PFSK-1 (cell line): ENCODE results near the gene MAML1.

Experiments used
- FOXP2 ChIP-seq: optimal IDR thresholded peaks from 2 replicates; pipeline ENCODE3; 2011; ENCODE audit warnings: borderline replicate concordance, control low read depth, inconsistent platforms; ENCODE audit not compliant: insufficient read depth; ENCODE audit errors: extremely low read length, extremely low read depth
- POLR2AphosphoS5 ChIP-seq: IDR thresholded peaks from 2 replicates; pipeline ENCODE4 v1.6.1; 2012; ENCODE audit warnings: low read depth, mild to moderate bottlenecking, control low read depth, low read length, moderate library complexity
- REST ChIP-seq, 2 experiments: IDR thresholded peaks; 2 replicates each; pipeline versions ENCODE4 v1.6.1 to v1.8.0; 2011 to 2012; ENCODE audit warnings: low read depth in 2 of 2, low read length in 2 of 2, control low read depth in 1 of 2, inconsistent platforms in 1 of 2, mild to moderate bottlenecking in 1 of 2, moderate library complexity in 1 of 2; ENCODE audit not compliant: insufficient read depth in 1 of 2
- SIN3A ChIP-seq: IDR thresholded peaks from 2 replicates; pipeline ENCODE4 v1.6.1; 2012; ENCODE audit warnings: mild to moderate bottlenecking, low read length, moderate library complexity, borderline replicate concordance; ENCODE audit not compliant: insufficient read depth
- TAF1 ChIP-seq: IDR thresholded peaks from 2 replicates; pipeline ENCODE4 v1.6.1; 2012; ENCODE audit warnings: low read length, control low read depth, borderline replicate concordance; ENCODE audit not compliant: insufficient read depth

The MAML1 gene

DNA sequence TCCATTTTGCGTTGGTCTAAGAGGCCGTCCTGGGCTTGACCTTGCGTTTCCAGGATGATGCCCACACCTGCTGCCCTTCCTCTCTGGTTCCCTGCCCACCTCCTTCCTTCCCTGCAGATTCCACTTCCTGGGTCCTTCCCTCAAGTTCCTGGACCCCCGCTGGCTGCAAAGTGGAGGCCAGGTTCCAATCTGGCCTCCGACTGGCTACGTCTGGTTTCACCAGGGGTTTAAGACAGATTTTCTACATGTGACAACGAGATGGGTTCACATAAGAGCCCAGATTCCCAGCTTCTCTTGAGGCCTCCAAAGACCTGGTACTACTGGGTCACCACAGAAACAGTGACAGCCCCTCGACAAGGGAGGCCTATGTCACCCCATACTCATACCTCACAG, 71.9 kb downstream of the MAML1 start:
- no peak for TF ChIP-seq TAF1

DNA sequence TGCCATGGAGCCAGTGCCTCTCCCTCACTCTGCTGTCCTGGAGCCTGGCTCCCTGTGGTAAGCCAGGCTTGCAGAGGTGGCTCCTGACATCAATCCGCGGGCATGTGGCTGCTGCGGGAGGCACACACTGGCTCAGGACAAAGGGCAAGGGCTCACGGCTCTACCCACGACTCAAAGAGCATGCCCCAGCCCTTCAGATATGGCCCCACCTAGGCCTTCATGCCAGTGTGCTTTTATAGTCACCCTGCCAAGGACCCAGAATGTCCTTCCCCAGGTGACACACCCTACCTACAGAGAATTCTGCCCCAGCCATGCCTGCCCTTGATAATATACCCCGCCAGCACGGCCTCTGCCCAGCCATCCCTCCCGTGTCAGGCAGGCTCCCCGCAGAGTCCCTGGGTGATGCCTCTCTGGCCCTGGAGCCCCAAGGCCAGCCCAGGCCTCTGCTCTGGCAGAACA, 72.5 kb downstream of the MAML1 start:
- TF ChIP-seq POLR2AphosphoS5, result no peak
- TF ChIP-seq FOXP2, result no peak

DNA sequence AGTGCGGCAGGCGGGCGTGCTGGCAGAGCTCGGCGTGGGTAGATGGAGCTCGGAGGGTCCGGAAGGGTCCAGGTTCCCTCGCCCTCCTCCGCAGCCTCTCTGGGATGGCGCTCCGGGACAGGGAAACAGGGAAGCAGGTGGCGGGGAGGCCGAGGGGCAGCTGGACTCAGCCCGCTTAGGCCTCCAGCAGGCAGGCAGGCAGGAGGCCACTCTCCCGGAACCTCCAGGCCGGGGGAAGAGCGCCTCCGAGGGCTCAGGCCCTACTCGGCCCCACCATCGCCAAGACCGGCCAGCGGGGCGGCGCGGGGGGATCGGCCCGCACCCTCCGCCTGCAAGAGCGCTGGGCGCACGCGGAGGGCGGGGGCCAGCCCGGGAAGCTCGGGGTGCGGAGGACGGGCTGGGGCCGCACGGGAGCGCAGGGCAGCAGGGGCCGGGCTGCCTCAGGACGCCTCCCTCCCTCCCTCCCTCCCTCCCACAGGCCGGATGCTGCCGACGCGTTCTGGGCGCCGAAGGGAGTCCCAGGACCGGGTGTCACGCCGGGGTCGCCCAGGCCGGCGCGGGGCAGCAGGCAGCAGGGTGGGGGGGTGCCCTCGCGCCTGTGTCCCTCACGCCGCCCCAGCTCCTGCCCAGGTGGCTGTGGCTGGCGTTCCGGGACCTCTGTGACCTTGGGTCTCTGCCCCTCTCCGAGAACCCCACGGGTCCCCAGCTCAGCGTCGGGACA, 73.1 kb downstream of the MAML1 start:
- TF ChIP-seq POLR2AphosphoS5, result no peak
- no peak for TF ChIP-seq SIN3A
- TF ChIP-seq TAF1, result no peak
- TF ChIP-seq FOXP2, result no peak
- TF ChIP-seq REST (IDR thresholded peaks at IDR 0.05; ENCODE audit: insufficient read depth in 1 of 2, low read depth in 2 of 2, low read length in 2 of 2), result no peak

- no peak for TF ChIP-seq SIN3A
- TF ChIP-seq REST (IDR thresholded peaks at IDR 0.05; ENCODE audit: insufficient read depth in 1 of 2, low read depth in 2 of 2, low read length in 2 of 2), result peak in 1 of 2 experiments; percentile 51; a peak in 1 of 4 replicates
- TF ChIP-seq TAF1, result peak; percentile 83
Measured at GRCh38 chr5:179806250-179807048, 73.8 kb downstream of the MAML1 start, which contains the start of gene MGAT4B. TSS of gene MGAT4B (minus strand) at chr5:179806866. CDS start at chr5:179806583, 283 bp downstream.

DNA sequence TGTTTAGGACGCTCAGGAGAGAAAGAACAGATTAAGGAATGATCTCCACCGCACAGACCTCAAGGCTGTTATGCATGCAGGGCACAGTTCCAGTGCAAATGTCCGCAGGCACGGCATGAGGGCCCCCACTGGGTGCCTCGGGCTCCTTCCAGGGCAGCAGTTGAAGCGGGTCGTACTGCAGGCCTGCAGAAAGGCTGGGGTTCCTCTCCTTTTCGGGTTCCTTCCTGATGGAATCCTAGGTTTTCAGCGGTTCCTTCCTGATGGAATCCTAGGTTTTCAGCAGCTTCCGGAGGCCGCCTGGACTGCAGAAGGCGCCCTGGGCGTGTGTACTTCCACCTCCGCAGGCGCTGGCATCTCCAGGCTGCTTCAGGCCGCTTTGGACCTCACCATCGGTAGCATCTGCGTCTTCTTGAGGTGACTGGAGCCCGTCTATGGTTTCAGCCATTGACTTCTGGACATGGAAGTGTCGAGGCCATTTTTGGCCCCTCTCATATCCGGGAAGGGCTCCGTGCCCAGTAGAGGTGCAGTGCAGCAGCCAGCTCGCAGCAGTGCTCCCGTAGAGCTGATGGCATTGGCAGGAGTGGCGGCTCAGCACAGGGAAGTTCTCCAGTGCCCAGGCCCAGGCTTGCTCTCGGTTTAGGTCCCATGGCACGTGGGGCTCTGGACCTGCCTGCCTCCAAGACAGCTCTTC, 79.7 kb downstream of the MAML1 start:
- TF ChIP-seq FOXP2, result no peak

DNA sequence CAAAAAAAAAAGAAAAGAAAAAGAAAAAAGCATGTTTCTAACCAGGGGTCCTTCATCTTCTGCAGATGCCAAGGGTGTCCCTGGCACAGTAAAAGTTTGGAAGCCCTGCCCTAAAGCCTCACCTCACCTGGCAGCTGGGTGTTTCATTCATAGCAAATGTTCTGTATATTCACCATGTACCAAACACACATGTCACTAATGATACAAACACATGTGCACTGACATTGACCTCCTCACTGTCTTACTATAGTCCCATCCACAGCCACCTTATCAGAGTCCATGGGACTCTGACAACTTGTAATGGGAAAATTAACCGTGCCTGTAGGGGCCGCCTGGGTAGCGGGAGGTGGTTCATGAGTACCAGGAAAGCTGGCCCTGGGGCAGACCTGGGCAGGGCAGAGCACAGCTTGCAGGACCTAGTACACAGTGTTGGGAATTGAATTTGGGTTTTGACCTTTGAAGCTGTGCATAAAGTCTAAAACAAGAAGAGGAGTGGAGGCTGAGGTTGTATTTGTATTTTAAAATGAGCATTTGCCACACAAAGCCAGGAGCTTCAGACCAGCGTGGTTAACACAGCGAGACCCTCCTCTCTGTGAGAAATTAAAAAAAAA, 80.5 kb downstream of the MAML1 start:
- TF ChIP-seq REST (IDR thresholded peaks at IDR 0.05; ENCODE audit: insufficient read depth in 1 of 2, low read depth in 2 of 2, low read length in 2 of 2) (no peak), TAF1 (no peak), SIN3A (no peak), POLR2AphosphoS5 (no peak)
